HK-2 (cell line): ENCODE data around the gene CHN2.

Experiments
- DNase-seq: peaks from one replicate; pipeline ENCODE4 v3.0.0-alpha.2; 2018; ENCODE audit not compliant: unreplicated experiment

Gene CHN2

GRCh38 chr7:29467193-29467926 is 272.8 kb downstream of the CHN2 start:
- DNase-seq = no peak

GRCh38 chr7:29468196-29468595 is 273.6 kb downstream of the CHN2 start:
- no peak for DNase-seq

GRCh38 chr7:29469281-29469680 is 274.7 kb downstream of the CHN2 start:
- DNase-seq = no peak

- DNase-seq = no peak
Observed at GRCh38 chr7:29469976-29470557, 275.5 kb downstream of the CHN2 start.

- DNase-seq = no peak
Observed at GRCh38 chr7:29471444-29472138, 277.0 kb downstream of the CHN2 start.

GRCh38 chr7:29476916-29477315 is 282.3 kb downstream of the CHN2 start:
- DNase-seq = no peak

- no peak for DNase-seq
Observed at GRCh38 chr7:29478226-29478625, 283.7 kb downstream of the CHN2 start.

GRCh38 chr7:29478687-29479240 is 284.2 kb downstream of the CHN2 start:
- DNase-seq = no peak

- no peak for DNase-seq
Observed at GRCh38 chr7:29479301-29480200, 285.0 kb downstream of the CHN2 start.

- DNase-seq = no peak
Observed at GRCh38 chr7:29480451-29480850, 285.9 kb downstream of the CHN2 start.

GRCh38 chr7:29480934-29481651 is 286.5 kb downstream of the CHN2 start:
- no peak for DNase-seq

- no peak for DNase-seq
Observed at GRCh38 chr7:29482056-29482455, 287.5 kb downstream of the CHN2 start.

- no peak for DNase-seq
Observed at GRCh38 chr7:29483219-29484104, 288.9 kb downstream of the CHN2 start.

- DNase-seq = no peak
Observed at GRCh38 chr7:29484280-29484679, 289.7 kb downstream of the CHN2 start.

GRCh38 chr7:29485339-29486190 is 291.0 kb downstream of the CHN2 start:
- no peak for DNase-seq

GRCh38 chr7:29486191-29486700 is 291.7 kb downstream of the CHN2 start:
- DNase-seq = no peak

- DNase-seq = no peak
Observed at GRCh38 chr7:29487424-29487823, 292.8 kb downstream of the CHN2 start.

- DNase-seq = no peak
Observed at GRCh38 chr7:29488203-29488970, 293.8 kb downstream of the CHN2 start.
